K562 (cell line): ENCODE results near the gene EGFL7. TPM values are rescaled to one million over a fixed set of nuclear protein-coding genes. Genes with fewer than 3 reads are reported as not detected.

Source experiments
- CTCFL ChIP-seq: IDR thresholded peaks from 2 replicates; pipeline ENCODE4 v1.6.1; 2011; ENCODE audit warnings: borderline replicate concordance, low read depth, mild to moderate bottlenecking, moderate library complexity, low read length; ENCODE audit not compliant: insufficient read depth, poor library complexity, severe bottlenecking
- MGA ChIP-seq: fragments of 450-650 bp; IDR thresholded peaks from 2 replicates; pipeline ENCODE4 v1.6.1; 2016; ENCODE audit warnings: mild to moderate bottlenecking, moderate library complexity
- MXI1 ChIP-seq: IDR thresholded peaks from 2 replicates; pipeline ENCODE4 v1.6.1; 2011; ENCODE audit warnings: low read depth, mild to moderate bottlenecking, improper control_type of control experiment, low read length
- NFIC ChIP-seq: fragments of 450-650 bp; IDR thresholded peaks from 2 replicates; pipeline ENCODE4 v1.6.1; 2017; ENCODE audit warnings: mild to moderate bottlenecking, inconsistent platforms
- polyA plus RNA-seq, 8 experiments: library from polyadenylated mRNA; depleted of rRNA in 4 of 8; stranded (reverse) in 5 of 8; unstranded in 3 of 8; fragments of >200 nt; fragmentation: Nextera tagmentation in 2 of 8; fragmentation: Illumina TruSeq in 1 of 8; extraction: Ambion mirVana in 2 of 8; extraction: Trizol in 1 of 8; gene quantifications; 2 replicates each; pipeline versions ENCODE4 v1.2.1 to v1.2.3, GENCODE V29; 2011 to 2014; ENCODE audit warnings: inconsistent platforms in 1 of 8, missing spikeins in 1 of 8
- total RNA-seq, 7 experiments: library from RNA; depleted of rRNA in 6 of 7; stranded (reverse); fragments of >200 nt in 6 of 7; fragmentation: Illumina TruSeq in 2 of 7; extraction: Trizol in 2 of 7; gene quantifications; 2 replicates each; pipeline versions ENCODE4 v1.2.1 to v1.2.3, GENCODE V29; 2011 to 2021; ENCODE audit warnings: low replicate concordance in 1 of 7

The EGFL7 gene
- total and polyA plus RNA-seq, 9 of the 15 experiments (the other 6 are each of a cell fraction or from before 2014, with no cell fraction given), result 1.5 to 286 (median 55.5) TPM

GRCh38 chr9:136644343-136644592 is 18.4 kb upstream of the EGFL7 start (continued):
- TF ChIP-seq MGA, result peak; percentile 75
- TF ChIP-seq NFIC, result peak; percentile 24; the same call in 1 of the 2 replicates
- TF ChIP-seq CTCFL, result no peak
- peak; percentile 65 for TF ChIP-seq MXI1
- TF ChIP-seq, all 486 proteins: peak for 17
